OCI-LY1 (cell line): ENCODE results near the gene FBXO41.

Experiments
- CTCF ChIP-seq: fragments of 200-600 bp; sonication (generic), shearing (Covaris generic); IDR thresholded peaks from 2 replicates; pipeline ENCODE4 v1.5.1; 2017; ENCODE audit warnings: mild to moderate bottlenecking, antibody characterized with exemption, low read length, moderate library complexity, mixed read lengths
- EZH2 ChIP-seq: fragments of 200-600 bp; sonication (generic), shearing (Covaris generic); IDR thresholded peaks from 2 replicates; pipeline ENCODE4 v1.8.0; 2017; ENCODE audit warnings: borderline replicate concordance, mixed run types, mild to moderate bottlenecking, antibody characterized with exemption, low read length, moderate library complexity, mixed read lengths

DNA sequence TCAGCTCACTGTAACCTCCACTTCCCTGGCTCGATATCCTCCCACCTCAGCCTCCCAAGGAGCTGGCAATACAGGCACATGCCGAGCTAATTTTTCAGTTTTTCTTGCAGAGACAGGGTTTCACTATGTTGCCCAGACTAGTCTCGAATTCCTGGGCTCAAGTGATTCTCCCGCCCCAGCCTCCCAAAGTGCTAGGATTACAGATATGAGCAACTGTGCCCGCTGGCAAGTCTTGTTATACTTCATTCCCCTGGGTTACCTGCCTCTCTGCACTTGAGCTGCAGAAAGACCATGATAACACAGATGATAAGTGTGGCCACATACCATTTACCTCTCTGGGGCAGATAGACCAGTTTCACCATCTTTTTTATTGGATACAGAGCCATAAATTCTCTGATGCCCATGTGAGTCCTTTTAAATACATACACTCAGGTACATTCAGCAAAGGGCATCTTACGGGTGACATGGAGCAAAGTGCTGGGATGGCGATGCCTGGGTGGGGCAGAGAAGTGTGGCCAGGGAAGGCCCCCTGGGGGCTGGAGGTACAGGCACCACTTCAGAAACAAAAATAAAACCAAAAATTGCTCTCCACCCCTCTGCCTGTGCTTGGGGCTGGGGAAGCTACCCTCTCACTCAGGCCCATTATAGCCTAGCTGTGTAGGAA is 29.8 kb downstream of the FBXO41 start:
- TF ChIP-seq CTCF (no peak), EZH2 (no peak)
